HT1080 (cell line): ENCODE data around the gene RNF220. TPM values are rescaled to one million over a fixed set of nuclear protein-coding genes. Genes with fewer than 3 reads are reported as not detected.
A peak's percentile ranks its signal among the peaks of the same experiment; 100 is the strongest.
"Not testable (repeated sequence)": the region's sequence is repeated elsewhere in the genome, so short reads cannot be mapped to it uniquely, and the experiment has no call there.

Experiments used
- DNase-seq: peaks from one replicate; pipeline ENCODE4 v3.0.0-alpha.2; 2015; ENCODE audit warnings: low read depth
- total RNA-seq: library from RNA; depleted of rRNA; stranded (reverse); fragments of >200 nt; shearing (Covaris generic); gene quantifications from 2 replicates; pipeline ENCODE4 v1.2.3, GENCODE V29; 2014

The RNF220 gene
- total RNA-seq, 1 experiment from 2014 or later = 105 TPM

- DNase-seq = no peak
These were observed 80.9 kb downstream of the RNF220 start for GRCh38 chr1:44485934-44486460.

GRCh38 chr1:44489481-44489880 lies 84.4 kb downstream of the RNF220 start:
- DNase-seq = peak; percentile 54

- no peak for DNase-seq
These were observed 91.6 kb downstream of the RNF220 start for GRCh38 chr1:44496541-44497171.

- DNase-seq = no peak
These were observed 92.5 kb downstream of the RNF220 start for GRCh38 chr1:44497422-44498170.

GRCh38 chr1:44499306-44499705 lies 94.3 kb downstream of the RNF220 start:
- DNase-seq = no peak

- DNase-seq = peak; percentile 42
These were observed 95.4 kb downstream of the RNF220 start for GRCh38 chr1:44500181-44501046.

- DNase-seq = no peak
These were observed 96.2 kb downstream of the RNF220 start for GRCh38 chr1:44501047-44501890.

- not testable (repeated sequence) for DNase-seq
These were observed 97.8 kb downstream of the RNF220 start for GRCh38 chr1:44502823-44503222.

- no peak for DNase-seq
These were observed 98.6 kb downstream of the RNF220 start for GRCh38 chr1:44503625-44504024.

- DNase-seq = no peak
These were observed 100.3 kb downstream of the RNF220 start for GRCh38 chr1:44505210-44505993.

- DNase-seq = no peak
These were observed 102.7 kb downstream of the RNF220 start for GRCh38 chr1:44507490-44508396.

GRCh38 chr1:44508397-44508745 lies 103.3 kb downstream of the RNF220 start:
- DNase-seq = no peak

- DNase-seq = no peak
These were observed 106.3 kb downstream of the RNF220 start for GRCh38 chr1:44511363-44511762.

- DNase-seq = no peak
These were observed 106.7 kb downstream of the RNF220 start for GRCh38 chr1:44511769-44512168.

- no peak for DNase-seq
These were observed 107.3 kb downstream of the RNF220 start for GRCh38 chr1:44512313-44512885.

- no peak for DNase-seq
These were observed 108.1 kb downstream of the RNF220 start for GRCh38 chr1:44513111-44513510.

- DNase-seq = no peak
These were observed 109.6 kb downstream of the RNF220 start for GRCh38 chr1:44514673-44515072.

GRCh38 chr1:44515416-44515815 lies 110.4 kb downstream of the RNF220 start:
- DNase-seq = peak; percentile 81
